Activated CD4-positive, alpha-beta T cell treated with anti-CD3 and anti-CD28 coated beads, Interleukin-2, amount 10 ng/mL, durations not matched to agents 7 days and 5 days (primary cell): Measurements from ENCODE around the gene NFKBIB. TPM values are rescaled to one million over a fixed set of nuclear protein-coding genes. Genes with fewer than 3 reads are reported as not detected.

Source experiments
- CTCF ChIA-PET: fragments of 350-600 bp; sonication (Branson Sonifier 250); formaldehyde crosslinking; loops from one replicate; lab custom pipeline; 2021; ENCODE audit warnings: antibody characterized with exemption; lab: Charles Lee
- POLR2A ChIA-PET: fragments of 350-600 bp; sonication (Branson Sonifier 250); formaldehyde crosslinking; loops from one replicate; lab custom pipeline; 2021; ENCODE audit warnings: antibody characterized with exemption; lab: Charles Lee
- DNase-seq: peaks from one replicate; pipeline ENCODE4 v3.0.0-alpha.2; 2020
- H3K27ac Mint-ChIP-seq: one replicate; pipeline ENCODE4 v1.8.0; 2021; ENCODE audit warnings: mild to moderate bottlenecking, moderate library complexity, mixed read lengths
- H3K27me3 Mint-ChIP-seq: one replicate; pipeline ENCODE4 v1.8.0; 2021; ENCODE audit warnings: mixed read lengths
- H3K36me3 Mint-ChIP-seq: one replicate; pipeline ENCODE4 v1.8.0; 2021; ENCODE audit warnings: low read depth, mixed read lengths
- H3K4me1 Mint-ChIP-seq: one replicate; pipeline ENCODE4 v1.8.0; 2021; ENCODE audit warnings: mixed read lengths
- H3K4me3 Mint-ChIP-seq: one replicate; pipeline ENCODE4 v1.8.0; 2021; ENCODE audit warnings: mild to moderate bottlenecking, moderate library complexity, mixed read lengths
- H3K9me3 Mint-ChIP-seq: one replicate; pipeline ENCODE4 v1.8.0; 2021; ENCODE audit warnings: mixed read lengths
- total RNA-seq, 2 experiments: library from RNA; stranded (reverse); gene quantifications; one replicate each; pipeline ENCODE4 v1.2.3, GENCODE V29; 2021

The NFKBIB gene
- total RNA-seq, 2 experiments from 2014 or later: 31.6 to 32.2 TPM

- Mint-ChIP-seq H3K27me3 (no peaks in the 10 kb centered on the region), H3K9me3 (no peaks in the 10 kb centered on the region), H3K4me1 (peaks cover 19% of the 10 kb centered on the region), H3K36me3 (peaks cover 2% of the 10 kb centered on the region), H3K4me3 (no peak overlapping the region), H3K27ac (no peak overlapping the region)
- CTCF ChIA-PET: interaction anchor here (1.5 kb wide), 1 partner anchor 16 kb away, joined by 3 read pairs; no protein-coding TSS in a partner anchor
- POLR2A ChIA-PET: no interaction called here
- DNase-seq: no peak
Measured at GRCh38 chr19:38894968-38895367, 4.8 kb upstream of the NFKBIB start.

GRCh38 chr19:38898788-38899446 lies 852 bp upstream of the NFKBIB start:
- peak overlapping the region; percentile 92 for H3K4me3 Mint-ChIP-seq
- no peaks in the 10 kb centered on the region for H3K27me3 Mint-ChIP-seq
- CTCF ChIA-PET: no interaction called here
- peaks cover 9% of the 10 kb centered on the region for H3K36me3 Mint-ChIP-seq
- DNase-seq: no peak
- peak overlapping the region; percentile 96 for H3K27ac Mint-ChIP-seq
- POLR2A ChIA-PET: no interaction called here
- no peaks in the 10 kb centered on the region for H3K9me3 Mint-ChIP-seq
- peaks cover 35% of the 10 kb centered on the region for H3K4me1 Mint-ChIP-seq

- no peaks in the 10 kb centered on the region for H3K9me3 Mint-ChIP-seq
- ChIA-PET POLR2A (interaction anchor here (0.5 kb wide), 1 partner anchor 108 kb away, joined by 3 read pairs; no protein-coding TSS in a partner anchor), CTCF (interaction anchor here (0.6 to 2.3 kb wide), 5 partner anchors 13 to 58 kb away, joined by 3 to 16 read pairs (median 3); partner anchors contain the start of genes MRPS12 and SARS2)
Measured at GRCh38 chr19:38900202-38900629, 447 bp downstream of the NFKBIB start.

GRCh38 chr19:38900743-38901190 lies 998 bp downstream of the NFKBIB start:
- Mint-ChIP-seq H3K4me3 (peak overlapping the region; percentile 92), H3K9me3 (no peaks in the 10 kb centered on the region), H3K4me1 (peaks cover 41% of the 10 kb centered on the region), H3K36me3 (peaks cover 19% of the 10 kb centered on the region), H3K27me3 (no peaks in the 10 kb centered on the region), H3K27ac (peak overlapping the region; percentile 96)
- ChIA-PET POLR2A (no interaction called here), CTCF (interaction anchor here (0.6 to 2.3 kb wide), 3 partner anchors 14 to 243 kb away, joined by 3 to 16 read pairs (median 4); partner anchors contain the start of genes MRPS12 and SARS2)
- DNase-seq: no peak

More at GRCh38 chr19:38900202-38900629, 447 bp downstream of the NFKBIB start:
- H3K4me3 Mint-ChIP-seq: peak overlapping the region; percentile 92
- H3K36me3 Mint-ChIP-seq: peaks cover 17% of the 10 kb centered on the region
- DNase-seq: no peak
- H3K4me1 Mint-ChIP-seq: peaks cover 41% of the 10 kb centered on the region
- H3K27me3 Mint-ChIP-seq: no peaks in the 10 kb centered on the region
- peak overlapping the region; percentile 96 for H3K27ac Mint-ChIP-seq

GRCh38 chr19:38901683-38902082 lies 1.9 kb downstream of the NFKBIB start:
- CTCF ChIA-PET: interaction anchor here (2.3 kb wide), 1 partner anchor 28 kb away, joined by 16 read pairs; the partner anchor contains the start of genes MRPS12 and SARS2
- H3K36me3 Mint-ChIP-seq: peaks cover 20% of the 10 kb centered on the region
- H3K27me3 Mint-ChIP-seq: no peaks in the 10 kb centered on the region
- no peaks in the 10 kb centered on the region for H3K9me3 Mint-ChIP-seq
- H3K27ac Mint-ChIP-seq: peak overlapping the region; percentile 19
- POLR2A ChIA-PET: no interaction called here
- no peak overlapping the region for H3K4me3 Mint-ChIP-seq
- H3K4me1 Mint-ChIP-seq: peaks cover 41% of the 10 kb centered on the region
- DNase-seq: no peak

- Mint-ChIP-seq H3K4me1 (peaks cover 35% of the 10 kb centered on the region), H3K27ac (no peak overlapping the region)
Measured at GRCh38 chr19:38904581-38905539, 5.1 kb downstream of the NFKBIB start.

GRCh38 chr19:38905620-38906019 lies 5.9 kb downstream of the NFKBIB start:
- peaks cover 45% of the 10 kb centered on the region for H3K36me3 Mint-ChIP-seq
- H3K27me3 Mint-ChIP-seq: no peaks in the 10 kb centered on the region
- ChIA-PET POLR2A (no interaction called here), CTCF (interaction anchor here (0.7 to 2.0 kb wide), 7 partner anchors 10 to 680 kb away, joined by 3 to 6 read pairs (median 3); partner anchors contain the start of genes MRPS12 and SARS2)
- no peak overlapping the region for H3K4me3 Mint-ChIP-seq
- peaks cover 32% of the 10 kb centered on the region for H3K4me1 Mint-ChIP-seq
- no peak for DNase-seq
- H3K9me3 Mint-ChIP-seq: no peaks in the 10 kb centered on the region
- no peak overlapping the region for H3K27ac Mint-ChIP-seq

More at GRCh38 chr19:38904581-38905539, 5.1 kb downstream of the NFKBIB start:
- ChIA-PET POLR2A (no interaction called here), CTCF (interaction anchor here (1.1 to 2.0 kb wide), 4 partner anchors 10 to 26 kb away, joined by 3 to 6 read pairs (median 3); partner anchors contain the start of genes MRPS12 and SARS2)
- peaks cover 43% of the 10 kb centered on the region for H3K36me3 Mint-ChIP-seq
- no peaks in the 10 kb centered on the region for H3K9me3 Mint-ChIP-seq
- no peaks in the 10 kb centered on the region for H3K27me3 Mint-ChIP-seq
- no peak for DNase-seq
- no peak overlapping the region for H3K4me3 Mint-ChIP-seq

GRCh38 chr19:38907227-38907626 lies 7.5 kb downstream of the NFKBIB start:
- Mint-ChIP-seq H3K4me3 (no peak overlapping the region), H3K36me3 (peaks cover 42% of the 10 kb centered on the region), H3K27ac (no peak overlapping the region), H3K4me1 (peaks cover 22% of the 10 kb centered on the region), H3K9me3 (no peaks in the 10 kb centered on the region), H3K27me3 (no peaks in the 10 kb centered on the region)
- ChIA-PET POLR2A (no interaction called here), CTCF (interaction anchor here (2.0 to 2.1 kb wide), 2 partner anchors 8 to 23 kb away, joined by 6 to 9 read pairs; partner anchors contain the start of genes MRPS12 and SARS2)
- no peak for DNase-seq

GRCh38 chr19:38907670-38908069 lies 7.9 kb downstream of the NFKBIB start:
- DNase-seq: no peak
- peaks cover 41% of the 10 kb centered on the region for H3K36me3 Mint-ChIP-seq
- H3K9me3 Mint-ChIP-seq: no peaks in the 10 kb centered on the region
- ChIA-PET CTCF (interaction anchor here (2.1 kb wide), 1 partner anchor 23 kb away, joined by 9 read pairs; the partner anchor contains the start of genes MRPS12 and SARS2), POLR2A (no interaction called here)
- H3K27ac Mint-ChIP-seq: peak overlapping the region; percentile 78
- no peak overlapping the region for H3K4me3 Mint-ChIP-seq
- peaks cover 21% of the 10 kb centered on the region for H3K4me1 Mint-ChIP-seq
- no peaks in the 10 kb centered on the region for H3K27me3 Mint-ChIP-seq

GRCh38 chr19:38908911-38909310 lies 9.1 kb downstream of the NFKBIB start:
- Mint-ChIP-seq H3K27me3 (no peaks in the 10 kb centered on the region), H3K4me3 (no peak overlapping the region), H3K9me3 (no peaks in the 10 kb centered on the region), H3K27ac (peak overlapping the region; percentile 68), H3K4me1 (peaks cover 21% of the 10 kb centered on the region), H3K36me3 (peaks cover 41% of the 10 kb centered on the region)
- ChIA-PET POLR2A (no interaction called here), CTCF (interaction anchor here (0.6 to 1.1 kb wide), 2 partner anchors 21 to 139 kb away, joined by 3 to 6 read pairs; no protein-coding TSS in a partner anchor)
- no peak for DNase-seq

GRCh38 chr19:38910488-38910887 lies 10.7 kb downstream of the NFKBIB start:
- no peak for DNase-seq
- H3K27ac Mint-ChIP-seq: peak overlapping the region; percentile 62
- CTCF ChIA-PET: interaction anchor here (0.6 to 1.4 kb wide), 2 partner anchors 20 to 75 kb away, joined by 4 to 6 read pairs; partner anchors contain the start of genes MRPS12 and SARS2
- H3K4me3 Mint-ChIP-seq: no peak overlapping the region
- H3K36me3 Mint-ChIP-seq: peaks cover 32% of the 10 kb centered on the region
- peaks cover 14% of the 10 kb centered on the region for H3K4me1 Mint-ChIP-seq
- no peaks in the 10 kb centered on the region for H3K27me3 Mint-ChIP-seq
- H3K9me3 Mint-ChIP-seq: no peaks in the 10 kb centered on the region
- POLR2A ChIA-PET: no interaction called here
